Measurements from ENCODE around the gene IFITM10.

The IFITM10 gene

GRCh38 chr11:1751999-1752906 lies 1.9 kb upstream of the IFITM10 start:
- no peak overlapping the region for H3K4me3 Mint-ChIP-seq
- H3K36me3 Mint-ChIP-seq = peaks cover 2% of the 10 kb centered on the region
- H3K9me3 Mint-ChIP-seq = no peaks in the 10 kb centered on the region
- H3K27me3 Mint-ChIP-seq = peaks cover 11% of the 10 kb centered on the region
- no peak overlapping the region for H3K27ac Mint-ChIP-seq
- peaks cover 48% of the 10 kb centered on the region for H3K4me1 Mint-ChIP-seq

DNA sequence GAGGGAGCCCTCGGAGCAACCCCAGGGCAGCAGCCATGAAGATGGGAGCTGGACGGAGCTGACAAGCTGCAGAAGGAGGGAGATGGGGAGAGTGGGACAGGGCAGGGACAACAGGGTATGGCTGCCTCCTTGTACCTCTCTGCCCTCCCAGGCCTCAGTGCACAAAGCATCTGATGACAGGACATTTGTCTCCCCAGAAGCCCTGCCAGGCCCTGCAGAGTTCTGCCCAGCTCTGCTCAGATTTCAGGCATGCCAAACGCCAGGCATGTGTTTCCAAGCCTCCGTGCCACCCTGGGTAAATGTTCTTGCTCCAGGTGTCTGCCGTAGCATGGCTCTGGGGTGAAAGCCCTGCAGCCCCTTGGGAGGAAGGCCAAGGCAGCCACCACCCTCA lies 1.1 kb upstream of the IFITM10 start:
- peaks cover 11% of the 10 kb centered on the region for H3K27me3 Mint-ChIP-seq
- no peak overlapping the region for H3K4me3 Mint-ChIP-seq
- H3K27ac Mint-ChIP-seq = no peak overlapping the region
- H3K4me1 Mint-ChIP-seq = peaks cover 41% of the 10 kb centered on the region
- peaks cover 2% of the 10 kb centered on the region for H3K36me3 Mint-ChIP-seq
- H3K9me3 Mint-ChIP-seq = no peaks in the 10 kb centered on the region

DNA sequence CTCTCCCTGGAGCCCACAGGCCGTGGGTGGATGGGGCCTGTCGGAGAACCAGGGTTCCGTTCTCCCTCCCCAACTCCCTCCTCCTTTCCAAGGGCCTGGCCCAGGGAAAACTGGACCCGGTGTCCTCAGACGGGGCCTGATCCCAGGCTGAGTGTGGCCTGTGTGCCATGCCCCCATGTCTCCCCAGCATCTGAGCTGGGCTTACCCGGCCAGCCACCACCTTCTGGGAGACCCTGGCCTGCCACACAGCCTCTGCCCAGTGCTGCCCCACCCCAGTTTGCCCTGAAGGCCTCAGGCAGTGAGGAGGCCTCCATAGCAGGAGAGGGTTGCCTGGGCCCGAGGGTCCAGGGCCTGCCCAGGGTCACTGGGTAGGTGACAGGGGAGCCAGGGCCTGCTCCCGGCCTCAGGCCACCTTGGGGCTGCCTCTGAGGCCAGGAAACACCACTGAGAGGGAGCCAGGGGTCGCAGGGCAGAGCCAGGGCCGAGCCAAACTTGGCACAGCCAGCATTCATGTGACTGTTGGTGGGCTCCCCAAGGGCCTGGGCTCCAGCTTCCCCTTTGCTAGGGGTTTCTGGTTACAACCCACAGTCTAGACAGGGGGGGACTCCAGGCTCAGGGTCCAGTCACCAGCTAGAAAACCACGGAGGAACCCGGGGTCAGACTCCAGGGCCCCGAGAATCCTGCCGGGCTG lies 590 bp upstream of the IFITM10 start:
- peaks cover 36% of the 10 kb centered on the region for H3K4me1 Mint-ChIP-seq
- H3K27me3 Mint-ChIP-seq = peaks cover 11% of the 10 kb centered on the region
- H3K9me3 Mint-ChIP-seq = no peaks in the 10 kb centered on the region
- H3K36me3 Mint-ChIP-seq = peaks cover 2% of the 10 kb centered on the region
- no peak overlapping the region for H3K27ac Mint-ChIP-seq
- H3K4me3 Mint-ChIP-seq = no peak overlapping the region

DNA sequence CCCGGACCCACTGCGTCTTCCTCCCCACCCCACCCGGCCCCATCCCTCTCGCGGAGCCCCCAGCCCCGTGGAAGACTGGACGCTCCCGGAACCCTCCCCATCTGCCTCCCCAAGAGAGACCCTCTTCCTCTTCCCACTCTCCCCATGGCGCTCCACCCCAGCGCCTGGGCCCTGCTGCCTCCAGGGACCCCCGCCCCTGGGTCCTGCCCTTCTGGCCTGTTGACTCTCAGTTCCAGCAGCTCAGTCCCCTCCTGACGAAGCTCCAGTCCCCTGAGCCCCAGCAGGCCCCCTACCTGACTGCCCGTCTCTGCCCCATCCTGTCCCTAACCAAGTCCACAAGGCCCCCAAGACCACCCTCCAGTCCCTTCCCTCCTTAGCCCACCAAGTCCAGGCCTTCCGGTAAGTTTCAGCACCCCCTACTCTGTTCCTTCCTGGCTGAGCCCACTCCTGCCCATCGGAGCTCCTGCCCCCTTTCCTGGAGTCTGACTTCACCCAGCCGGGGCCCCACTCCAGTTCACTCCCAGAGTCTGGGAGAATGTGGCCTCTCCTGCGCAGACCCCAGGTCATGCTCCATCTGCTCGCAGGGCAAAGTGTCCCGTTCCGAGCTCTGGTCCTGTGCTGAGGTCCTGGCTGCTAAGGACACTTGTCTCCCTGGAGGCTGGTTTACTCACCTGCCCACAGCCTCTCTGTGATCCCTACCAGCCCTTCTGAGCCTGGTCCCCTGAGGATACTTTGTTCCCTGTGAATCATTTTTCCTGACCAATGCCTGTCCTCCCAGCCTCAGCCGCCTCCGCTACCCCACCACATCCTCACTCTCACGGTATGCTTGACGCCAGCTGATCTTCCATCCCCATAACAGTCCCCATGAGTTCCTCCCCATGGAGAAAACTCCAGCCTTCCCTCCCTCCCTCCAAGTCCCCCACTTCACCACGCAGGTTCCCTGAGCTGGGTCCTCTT lies 722 bp downstream of the IFITM10 start:
- H3K4me1 Mint-ChIP-seq = peaks cover 23% of the 10 kb centered on the region
- peaks cover 11% of the 10 kb centered on the region for H3K27me3 Mint-ChIP-seq
- no peaks in the 10 kb centered on the region for H3K9me3 Mint-ChIP-seq
- H3K36me3 Mint-ChIP-seq = peaks cover 2% of the 10 kb centered on the region
- H3K4me3 Mint-ChIP-seq = peak overlapping the region; percentile 52
- no peak overlapping the region for H3K27ac Mint-ChIP-seq

- Mint-ChIP-seq H3K36me3 (peaks cover 2% of the 10 kb centered on the region), H3K9me3 (no peaks in the 10 kb centered on the region), H3K27ac (no peak overlapping the region), H3K4me3 (no peak overlapping the region), H3K27me3 (peaks cover 11% of the 10 kb centered on the region), H3K4me1 (peaks cover 23% of the 10 kb centered on the region)
Measured at GRCh38 chr11:1748636-1749394, 1.6 kb downstream of the IFITM10 start.

DNA sequence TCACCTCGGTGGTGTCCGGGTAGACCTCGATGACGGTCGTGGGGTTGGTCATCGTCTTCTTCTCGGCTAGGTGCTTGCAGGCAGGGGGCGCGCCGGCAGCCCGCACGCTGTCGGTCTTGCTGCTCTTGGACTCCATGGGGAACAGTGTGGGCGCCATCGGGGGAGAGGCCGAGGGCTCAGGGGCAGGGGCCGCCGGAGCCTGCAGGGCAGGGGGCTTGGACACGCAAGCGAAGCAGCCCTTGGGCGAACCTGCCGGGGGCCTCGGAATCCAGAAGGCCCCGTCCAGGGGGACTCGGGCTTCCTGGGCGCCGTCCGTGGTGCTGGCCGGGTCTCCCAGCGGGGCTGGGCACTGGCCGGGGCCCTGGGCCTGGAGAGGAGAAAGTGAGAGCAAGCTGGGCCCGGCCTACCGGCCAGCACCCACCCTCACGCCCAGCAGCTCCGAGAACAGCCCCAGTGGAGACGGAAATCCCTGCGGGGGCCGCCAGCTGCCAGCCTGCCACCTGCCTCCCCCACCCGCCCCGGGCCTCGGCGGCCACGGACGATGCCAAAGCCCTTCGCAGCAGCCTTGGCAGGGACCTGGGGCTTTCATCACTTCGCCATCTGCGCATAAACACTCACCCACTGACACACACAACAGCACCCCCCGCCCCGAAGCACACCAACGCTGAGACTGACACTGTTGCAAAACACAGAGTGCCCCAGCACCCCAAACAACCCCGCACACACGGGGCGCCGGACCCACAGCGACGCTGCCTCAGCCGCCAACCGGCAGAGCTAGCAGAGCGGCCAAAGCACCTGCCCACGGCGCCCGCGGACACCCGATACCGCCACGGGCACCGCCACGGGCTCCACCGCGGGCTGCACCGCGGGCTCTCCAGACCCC lies 2.4 kb downstream of the IFITM10 start:
- H3K27ac Mint-ChIP-seq = no peak overlapping the region
- peaks cover 11% of the 10 kb centered on the region for H3K27me3 Mint-ChIP-seq
- no peaks in the 10 kb centered on the region for H3K9me3 Mint-ChIP-seq
- peaks cover 20% of the 10 kb centered on the region for H3K4me1 Mint-ChIP-seq
- H3K4me3 Mint-ChIP-seq = no peak overlapping the region
- peaks cover under 1% of the 10 kb centered on the region for H3K36me3 Mint-ChIP-seq

GRCh38 chr11:1746956-1747752 lies 3.2 kb downstream of the IFITM10 start:
- Mint-ChIP-seq H3K36me3 (no peaks in the 10 kb centered on the region), H3K9me3 (no peaks in the 10 kb centered on the region), H3K27ac (no peak overlapping the region), H3K4me1 (peaks cover 19% of the 10 kb centered on the region), H3K27me3 (peaks cover 11% of the 10 kb centered on the region), H3K4me3 (no peak overlapping the region)

GRCh38 chr11:1746511-1746931 lies 3.9 kb downstream of the IFITM10 start:
- H3K9me3 Mint-ChIP-seq = no peaks in the 10 kb centered on the region
- peaks cover 11% of the 10 kb centered on the region for H3K27me3 Mint-ChIP-seq
- H3K4me3 Mint-ChIP-seq = no peak overlapping the region
- no peak overlapping the region for H3K27ac Mint-ChIP-seq
- H3K4me1 Mint-ChIP-seq = peaks cover 14% of the 10 kb centered on the region
- H3K36me3 Mint-ChIP-seq = no peaks in the 10 kb centered on the region

GRCh38 chr11:1745701-1746320 lies 4.6 kb downstream of the IFITM10 start:
- Mint-ChIP-seq H3K9me3 (no peaks in the 10 kb centered on the region), H3K27ac (peak overlapping the region; percentile 12), H3K27me3 (peaks cover 11% of the 10 kb centered on the region), H3K36me3 (no peaks in the 10 kb centered on the region), H3K4me3 (no peak overlapping the region), H3K4me1 (peaks cover 14% of the 10 kb centered on the region)

DNA sequence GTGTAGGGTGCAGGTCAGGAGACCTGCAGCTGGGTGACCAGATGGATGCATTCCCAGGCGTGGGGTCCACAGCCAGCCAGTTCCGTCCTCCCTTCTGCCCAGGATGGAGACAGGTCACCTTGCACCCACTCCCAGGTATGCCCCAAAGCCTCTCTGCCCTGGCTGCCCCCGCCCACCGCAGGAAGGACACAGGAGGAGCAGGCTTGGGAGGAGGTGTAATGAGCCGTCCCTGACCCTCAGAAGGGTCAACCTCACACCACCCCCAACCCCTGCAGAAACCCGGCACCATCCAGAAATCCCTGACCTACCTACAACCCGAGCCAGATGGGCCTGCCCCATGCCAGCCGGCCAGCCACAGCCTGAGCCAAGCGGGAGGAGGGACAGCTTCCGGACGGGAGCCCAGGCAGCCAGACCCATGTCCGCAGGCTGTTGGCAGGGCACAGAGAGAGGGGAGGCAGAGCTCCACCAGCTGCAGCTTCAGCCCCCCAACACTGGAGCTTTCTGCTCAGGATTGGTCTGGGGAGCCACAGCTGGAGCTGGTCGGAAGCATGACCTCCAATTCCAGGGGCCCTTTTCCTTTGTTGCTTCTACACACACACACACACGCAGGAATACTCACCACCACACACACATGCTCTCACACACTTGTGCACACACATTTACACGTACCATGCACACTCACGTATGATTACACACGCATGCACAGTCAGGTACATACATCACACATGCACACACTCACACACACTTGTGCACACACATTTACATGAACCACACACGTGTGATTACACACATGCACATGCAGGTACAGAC lies 5.3 kb downstream of the IFITM10 start:
- H3K4me3 Mint-ChIP-seq = no peak overlapping the region
- peaks cover 6% of the 10 kb centered on the region for H3K27me3 Mint-ChIP-seq
- no peaks in the 10 kb centered on the region for H3K9me3 Mint-ChIP-seq
- no peaks in the 10 kb centered on the region for H3K36me3 Mint-ChIP-seq
- no peak overlapping the region for H3K27ac Mint-ChIP-seq
- H3K4me1 Mint-ChIP-seq = peaks cover 8% of the 10 kb centered on the region

GRCh38 chr11:1744137-1744886 lies 6.1 kb downstream of the IFITM10 start:
- no peak overlapping the region for H3K4me3 Mint-ChIP-seq
- no peak overlapping the region for H3K27ac Mint-ChIP-seq
- no peaks in the 10 kb centered on the region for H3K36me3 Mint-ChIP-seq
- H3K27me3 Mint-ChIP-seq = no peaks in the 10 kb centered on the region
- no peaks in the 10 kb centered on the region for H3K4me1 Mint-ChIP-seq
- no peaks in the 10 kb centered on the region for H3K9me3 Mint-ChIP-seq

DNA sequence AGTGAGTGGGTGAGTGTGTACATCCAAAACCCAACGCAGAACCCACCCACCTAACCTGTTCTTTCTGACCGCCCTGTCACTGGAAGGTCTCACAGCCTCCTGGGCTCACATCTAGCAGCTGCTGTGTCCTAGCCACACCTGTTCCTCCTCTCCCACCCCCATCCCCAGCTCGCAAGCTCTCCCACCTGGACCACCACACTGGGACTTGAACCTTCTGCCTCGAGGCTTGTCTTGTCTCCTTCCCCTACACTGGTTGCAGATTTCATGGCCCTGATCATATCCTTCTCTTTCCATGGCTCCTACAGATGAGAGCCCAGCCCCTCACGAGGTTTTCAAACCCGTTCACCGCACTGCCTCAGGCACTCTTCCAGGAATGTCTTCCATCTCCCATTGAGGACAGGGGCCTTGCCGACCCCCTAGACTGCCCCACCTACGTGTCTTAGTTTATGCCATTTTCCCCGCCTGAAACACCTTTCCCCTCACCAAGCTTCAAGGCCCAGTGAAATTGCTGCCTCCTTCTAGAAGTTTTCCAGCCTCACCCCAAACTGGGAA lies 6.7 kb downstream of the IFITM10 start:
- H3K9me3 Mint-ChIP-seq = no peaks in the 10 kb centered on the region

More for the DNA sequence above, 6.7 kb downstream of the IFITM10 start:
- Mint-ChIP-seq H3K4me1 (no peaks in the 10 kb centered on the region), H3K36me3 (no peaks in the 10 kb centered on the region), H3K27ac (no peak overlapping the region), H3K27me3 (no peaks in the 10 kb centered on the region), H3K4me3 (no peak overlapping the region)

Data from activated naive CD4-positive, alpha-beta T cell treated with anti-CD3 and anti-CD28 coated beads, Interleukin-2, amount 50 U/mL, for 24 hours (primary cell).